Ascending aorta (tissue), 2 donors: Measurements from ENCODE around the gene AMMECR1. TPM values are rescaled to one million over a fixed set of nuclear protein-coding genes. Genes with fewer than 3 reads are reported as not detected.

ENCODE experiments used
- DNase-seq, 2 donors: peaks; one replicate each; pipeline ENCODE4 v3.0.0-alpha.2; 2019; ENCODE audit warnings: low spot score in 2 of 2
- H3K27ac ChIP-seq, 2 donors: fragments of 200-600 bp; sonication (generic); one replicate each; pipeline ENCODE4 v1.5.1; 2016 to 2017; ENCODE audit warnings: mild to moderate bottlenecking in 1 of 2
- H3K27me3 ChIP-seq: fragments of 200-600 bp; sonication (generic); one replicate; pipeline ENCODE4 v1.5.1; 2017
- H3K36me3 ChIP-seq, 2 donors: fragments of 200-600 bp; sonication (generic); one replicate each; pipeline ENCODE4 v1.5.1; 2016
- H3K4me1 ChIP-seq, 2 donors: fragments of 200-600 bp; sonication (generic); one replicate each; pipeline ENCODE4 v1.5.1; 2016 to 2017; ENCODE audit warnings: mild to moderate bottlenecking in 1 of 2
- H3K4me3 ChIP-seq, 2 donors: fragments of 200-600 bp; sonication (generic); one replicate each; pipeline ENCODE4 v1.5.1; 2016 to 2017; ENCODE audit warnings: mild to moderate bottlenecking in 1 of 2
- H3K9me3 ChIP-seq, 2 donors: fragments of 200-600 bp; sonication (generic); one replicate each; pipeline ENCODE4 v1.5.1; 2016
- CTCF ChIP-seq, 3 experiments: fragments of 200-600 bp in 2 of 3; fragments of 450-650 bp in 1 of 3; sonication (generic) in 2 of 3; IDR thresholded peaks; one replicate each; pipeline ENCODE4 v1.5.1; 2016 to 2019; ENCODE audit warnings: antibody characterized with exemption in 3 of 3, mild to moderate bottlenecking in 1 of 3, moderate library complexity in 1 of 3
- intact Hi-C: fragments of 100-400 bp; cut with DNase I; formaldehyde crosslinking; loops from one replicate; pipeline ENCODE4 v1.15.1; 2023
- total RNA-seq: library from RNA; depleted of rRNA; stranded (reverse); fragments of >200 nt; gene quantifications from one replicate; pipeline ENCODE4 v1.1.0, GENCODE V29; 2016

Gene AMMECR1
- total RNA-seq, 1 donor from 2014 or later, result 3.5 TPM

GRCh38 chrX:110192516-110192915, 125.4 kb downstream of the AMMECR1 start:
- no peak for TF ChIP-seq CTCF (IDR thresholded peaks at IDR 0.05)
- Histone ChIP-seq H3K27ac (no peak overlapping the region), H3K9me3 (no peaks in the 10 kb centered on the region), H3K36me3 (no peaks in the 10 kb centered on the region), H3K4me1 (no peaks in the 10 kb centered on the region), H3K4me3 (no peak overlapping the region), H3K27me3 (no peaks in the 10 kb centered on the region)
- intact Hi-C loops, result no loop called here
- no peak for DNase-seq

GRCh38 chrX:110188701-110189558, 129.0 kb downstream of the AMMECR1 start:
- H3K4me1 ChIP-seq, result no peaks in the 10 kb centered on the region
- no peaks in the 10 kb centered on the region for H3K36me3 ChIP-seq

GRCh38 chrX:110183314-110183713, 134.6 kb downstream of the AMMECR1 start:
- Histone ChIP-seq H3K27me3 (no peaks in the 10 kb centered on the region), H3K4me3 (no peak overlapping the region), H3K4me1 (no peaks in the 10 kb centered on the region), H3K27ac (no peak overlapping the region), H3K9me3 (no peaks in the 10 kb centered on the region), H3K36me3 (no peaks in the 10 kb centered on the region)
- no peak for TF ChIP-seq CTCF (IDR thresholded peaks at IDR 0.05)
- no peak for DNase-seq
- intact Hi-C loops, result no loop called here

More at GRCh38 chrX:110188701-110189558, 129.0 kb downstream of the AMMECR1 start:
- Histone ChIP-seq H3K27ac (no peak overlapping the region), H3K27me3 (no peaks in the 10 kb centered on the region), H3K9me3 (no peaks in the 10 kb centered on the region), H3K4me3 (no peak overlapping the region)
- DNase-seq, result no peak
- intact Hi-C loops, result no loop called here
- TF ChIP-seq CTCF (IDR thresholded peaks at IDR 0.05), result no peak

GRCh38 chrX:110182865-110183264, 135.0 kb downstream of the AMMECR1 start:
- intact Hi-C loops, result no loop called here
- TF ChIP-seq CTCF (IDR thresholded peaks at IDR 0.05), result no peak
- Histone ChIP-seq H3K4me1 (no peaks in the 10 kb centered on the region), H3K27me3 (no peaks in the 10 kb centered on the region), H3K9me3 (no peaks in the 10 kb centered on the region), H3K4me3 (no peak overlapping the region), H3K27ac (no peak overlapping the region), H3K36me3 (no peaks in the 10 kb centered on the region)
- no peak for DNase-seq

GRCh38 chrX:110182362-110182761, 135.5 kb downstream of the AMMECR1 start:
- no peak for DNase-seq
- Histone ChIP-seq H3K4me3 (no peak overlapping the region), H3K27me3 (no peaks in the 10 kb centered on the region), H3K4me1 (no peaks in the 10 kb centered on the region), H3K9me3 (no peaks in the 10 kb centered on the region), H3K36me3 (no peaks in the 10 kb centered on the region), H3K27ac (no peak overlapping the region)
- intact Hi-C loops, result no loop called here
- TF ChIP-seq CTCF (IDR thresholded peaks at IDR 0.05), result no peak
